GM10248 (cell line): Measurements from ENCODE around the gene C1orf226.

Experiments
- CTCF ChIA-PET: fragments of 300-600 bp; sonication (Branson Sonifier 250); formaldehyde crosslinking; extraction: SDS; loops from one replicate; lab custom pipeline; 2021; ENCODE audit warnings: antibody characterized with exemption; lab: Yijun Ruan, JAX
- POLR2A ChIA-PET: fragments of 350-650 bp; sonication (Branson Sonifier 250); formaldehyde crosslinking; extraction: SDS; loops from one replicate; lab custom pipeline; 2020; ENCODE audit warnings: antibody characterized with exemption; lab: Yijun Ruan, JAX
- DNase-seq: peaks from one replicate; pipeline ENCODE4 v3.0.0; 2012; ENCODE audit errors: extremely low spot score
- TF ChIP-seq, protein P1 (sequence below): IDR thresholded peaks from 2 replicates; pipeline ENCODE4 v1.5.1; 2012; ENCODE audit warnings: mild to moderate bottlenecking, low read depth; ENCODE audit errors: extremely low read depth, missing control alignments, control extremely low read depth

C1orf226 gene

DNA sequence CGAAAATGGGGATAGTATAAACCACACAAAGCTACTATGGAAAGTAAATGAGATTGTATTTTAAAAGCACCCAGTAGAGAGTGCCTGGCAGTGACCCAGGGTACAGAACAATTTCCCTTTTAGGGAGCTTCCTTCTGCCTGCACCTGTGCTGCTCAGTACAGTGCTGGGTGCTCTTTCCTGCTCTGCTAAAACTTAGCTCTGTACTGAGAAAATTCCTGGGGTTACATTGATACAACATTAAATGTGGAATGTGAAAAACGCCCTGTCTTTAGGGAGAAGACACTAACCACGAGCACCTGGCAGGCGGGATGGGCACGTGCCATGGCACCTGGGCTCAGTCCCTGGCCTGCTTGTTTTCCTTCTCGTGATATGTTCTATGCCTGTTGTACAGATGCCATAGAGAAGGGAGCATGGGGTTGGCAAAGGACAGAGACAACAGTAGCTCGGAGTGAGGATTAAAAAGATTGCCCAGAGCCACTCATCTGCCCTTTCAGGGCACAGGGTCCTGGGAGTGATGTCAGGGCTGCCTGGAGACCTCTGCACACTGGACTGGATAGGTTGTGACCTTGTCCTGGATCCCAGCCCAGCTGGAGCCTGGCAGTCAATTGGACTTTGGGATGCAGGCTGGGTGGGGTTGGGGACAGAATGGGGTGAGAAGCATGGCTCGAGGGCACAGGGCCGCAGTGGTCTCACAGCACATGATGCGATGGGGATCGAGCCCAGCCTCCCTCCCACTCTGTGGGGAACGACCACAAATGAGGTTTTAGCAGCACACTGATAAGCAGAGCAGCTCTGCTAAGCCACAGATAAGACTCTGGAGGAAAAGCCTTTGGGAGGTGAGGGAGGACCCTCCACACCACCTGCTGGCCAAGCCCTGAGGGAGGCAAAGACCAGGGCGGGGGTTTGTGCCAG, 9.1 kb upstream of the C1orf226 start:
- ChIA-PET CTCF (interaction anchor here (1.0 to 2.9 kb wide), 6 partner anchors 10 to 25 kb away, joined by 3 to 11 read pairs (median 4); partner anchors contain the start of gene C1orf226), POLR2A (no interaction called here)
- TF ChIP-seq, protein P1, sequence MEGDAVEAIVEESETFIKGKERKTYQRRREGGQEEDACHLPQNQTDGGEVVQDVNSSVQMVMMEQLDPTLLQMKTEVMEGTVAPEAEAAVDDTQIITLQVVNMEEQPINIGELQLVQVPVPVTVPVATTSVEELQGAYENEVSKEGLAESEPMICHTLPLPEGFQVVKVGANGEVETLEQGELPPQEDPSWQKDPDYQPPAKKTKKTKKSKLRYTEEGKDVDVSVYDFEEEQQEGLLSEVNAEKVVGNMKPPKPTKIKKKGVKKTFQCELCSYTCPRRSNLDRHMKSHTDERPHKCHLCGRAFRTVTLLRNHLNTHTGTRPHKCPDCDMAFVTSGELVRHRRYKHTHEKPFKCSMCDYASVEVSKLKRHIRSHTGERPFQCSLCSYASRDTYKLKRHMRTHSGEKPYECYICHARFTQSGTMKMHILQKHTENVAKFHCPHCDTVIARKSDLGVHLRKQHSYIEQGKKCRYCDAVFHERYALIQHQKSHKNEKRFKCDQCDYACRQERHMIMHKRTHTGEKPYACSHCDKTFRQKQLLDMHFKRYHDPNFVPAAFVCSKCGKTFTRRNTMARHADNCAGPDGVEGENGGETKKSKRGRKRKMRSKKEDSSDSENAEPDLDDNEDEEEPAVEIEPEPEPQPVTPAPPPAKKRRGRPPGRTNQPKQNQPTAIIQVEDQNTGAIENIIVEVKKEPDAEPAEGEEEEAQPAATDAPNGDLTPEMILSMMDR, result no peak
- no peak for DNase-seq

DNA sequence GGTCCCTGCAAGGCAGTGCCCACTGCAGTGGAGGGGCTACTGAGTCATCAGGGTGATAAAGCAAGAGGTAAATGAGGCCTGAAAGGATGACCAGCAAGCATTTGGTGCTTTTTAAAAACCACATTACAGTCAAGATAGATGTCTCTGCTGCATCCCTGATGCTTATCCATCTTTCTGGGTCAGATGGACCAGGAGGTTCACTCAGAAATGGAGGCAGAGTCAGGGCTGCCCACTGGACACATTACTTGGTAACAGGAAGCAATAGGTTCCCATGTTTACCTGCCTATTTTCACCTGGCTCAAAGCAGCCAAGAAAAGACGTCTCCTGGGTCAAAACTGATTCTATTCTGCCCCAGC, 8.5 kb upstream of the C1orf226 start:
- ChIA-PET POLR2A (no interaction called here), CTCF (interaction anchor here (1.0 to 2.9 kb wide), 3 partner anchors 9 to 19 kb away, joined by 4 to 11 read pairs (median 10); partner anchors contain the start of gene C1orf226)
- TF ChIP-seq, protein P1, result no peak
- no peak for DNase-seq

DNA sequence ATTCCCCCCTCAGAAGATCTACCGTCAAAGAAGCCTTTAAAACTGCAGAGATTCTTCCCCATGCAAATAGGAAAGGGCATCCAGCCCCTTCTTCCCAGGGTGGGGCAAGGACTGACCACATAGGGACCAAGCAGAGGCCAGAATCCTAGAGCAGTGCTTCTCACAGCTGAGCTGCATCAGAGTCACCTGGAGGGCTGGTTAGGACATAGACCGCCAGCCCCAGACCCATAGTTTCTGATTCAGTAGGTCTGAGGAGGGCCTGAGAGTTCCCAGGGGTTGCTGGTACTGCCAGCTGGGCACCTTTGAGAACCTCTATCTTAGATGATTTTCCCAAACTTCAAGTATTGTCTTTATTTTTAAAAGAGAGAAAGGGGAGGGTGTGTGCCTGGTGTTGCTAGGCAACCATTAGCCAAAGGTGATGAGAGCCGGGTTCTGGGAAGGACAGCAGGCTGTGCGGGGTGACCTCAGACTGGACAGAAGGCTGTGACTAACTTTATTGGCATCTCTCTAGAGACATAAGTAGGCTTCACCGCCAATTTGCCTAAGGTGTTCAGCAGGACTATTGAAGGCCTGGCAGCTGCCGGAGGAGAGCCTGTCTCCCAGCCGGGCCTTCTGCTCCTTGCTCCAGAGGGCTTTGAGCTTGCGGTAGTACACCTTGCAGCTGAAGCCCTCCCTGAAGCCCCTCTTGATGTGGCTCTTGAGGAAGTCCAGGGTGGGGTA, 7.8 kb upstream of the C1orf226 start:
- TF ChIP-seq, protein P1, result no peak
- ChIA-PET CTCF (interaction anchor here (1.0 to 2.9 kb wide), 4 partner anchors 8 to 18 kb away, joined by 4 to 11 read pairs (median 7); partner anchors contain the start of gene C1orf226), POLR2A (no interaction called here)
- no peak for DNase-seq

DNA sequence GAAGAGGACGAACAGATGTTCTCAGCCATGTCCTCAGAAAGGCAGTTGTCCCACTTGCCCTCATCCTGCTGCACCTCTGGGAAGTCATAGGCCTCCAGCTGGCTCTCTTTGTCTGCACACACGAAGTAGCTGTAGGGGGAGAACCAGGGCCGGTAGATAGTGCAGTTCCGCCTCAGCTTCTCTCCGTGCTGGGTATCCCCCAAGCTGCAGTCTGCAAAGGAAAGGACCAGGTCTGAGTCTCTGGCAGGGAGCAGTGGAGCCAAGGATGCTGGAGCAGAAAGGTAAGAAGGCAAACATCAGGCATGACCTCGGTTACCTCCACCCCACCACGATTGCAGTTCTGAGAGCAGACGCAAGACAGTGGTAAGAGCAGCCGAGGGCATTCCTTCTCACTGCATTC, 7.1 kb upstream of the C1orf226 start:
- DNase-seq, result no peak
- TF ChIP-seq, protein P1, result no peak
- ChIA-PET CTCF (interaction anchor here (1.1 kb wide), 1 partner anchor 13 kb away, joined by 4 read pairs; no protein-coding TSS in a partner anchor), POLR2A (no interaction called here)

DNA sequence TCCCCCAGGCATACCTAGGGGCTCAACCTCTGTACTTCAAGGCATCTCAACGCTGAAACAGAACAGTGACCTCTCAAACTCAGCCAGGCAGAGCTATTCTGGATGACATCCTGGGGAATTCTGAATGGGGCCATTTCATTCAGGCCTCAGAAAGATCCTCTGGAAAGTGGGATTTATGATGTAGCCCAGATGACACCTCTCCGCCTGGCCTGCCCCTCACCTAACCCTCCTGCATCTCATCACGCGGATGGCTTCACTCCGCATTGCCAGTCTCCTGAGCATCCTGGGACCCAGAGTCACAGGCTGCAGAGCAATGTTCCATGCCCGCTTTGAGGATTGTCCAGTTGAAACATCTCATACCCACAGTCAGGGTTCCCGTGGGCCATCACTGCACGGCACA, 6.1 kb upstream of the C1orf226 start:
- POLR2A ChIA-PET, result no interaction called here
- DNase-seq, result no peak
- CTCF ChIA-PET, result interaction anchor here (0.9 to 1.4 kb wide), 2 partner anchors 9 to 16 kb away, joined by 4 to 5 read pairs; no protein-coding TSS in a partner anchor
- TF ChIP-seq, protein P1, result no peak

DNA sequence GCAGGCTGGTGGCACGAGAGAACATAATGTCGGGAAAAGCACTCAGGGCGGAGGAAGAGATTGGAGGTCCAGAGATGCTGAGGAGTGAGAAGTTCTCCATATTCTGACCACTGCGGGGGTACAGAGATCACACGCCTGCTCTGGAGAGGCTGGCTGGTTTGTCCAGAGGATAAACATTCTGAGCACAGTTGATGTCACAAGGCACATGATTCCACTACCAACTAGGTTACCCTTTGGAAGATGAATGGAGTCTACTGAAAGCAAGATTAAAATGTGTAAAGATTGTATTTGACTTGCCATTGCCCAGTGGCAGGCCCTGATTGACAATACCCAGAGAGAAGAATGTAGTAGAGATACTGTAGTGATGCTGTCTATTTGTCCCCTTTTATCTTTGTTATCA, 4.8 kb upstream of the C1orf226 start, which contains the start of gene SPATA46:
SPATA46 (minus strand) TSS at position 164 of the 400 bp plus-strand sequence; CDS start at position 100, 64 bp downstream.
- TF ChIP-seq, protein P1, result no peak
- DNase-seq, result no peak
- ChIA-PET CTCF (interaction anchor here (0.6 to 1.4 kb wide), 2 partner anchors 10 to 19 kb away, joined by 4 to 5 read pairs; no protein-coding TSS in a partner anchor), POLR2A (no interaction called here)
